CD4-positive, alpha-beta T cell (primary cell): ENCODE data around the gene AFAP1. TPM values are rescaled to one million over a fixed set of nuclear protein-coding genes. Genes with fewer than 3 reads are reported as not detected.

Source experiments
- ATAC-seq: fragments of 200-7000 bp; cut with Tn5 transposase; one replicate; pipeline ENCODE4 v1.10.0; 2022; ENCODE audit warnings: mild to moderate bottlenecking; ENCODE audit not compliant: poor library complexity
- CTCF ChIA-PET: fragments of 350-600 bp; sonication (Branson Sonifier 250); formaldehyde crosslinking; loops from one replicate; lab custom pipeline; 2021; ENCODE audit warnings: antibody characterized with exemption, inconsistent platforms; lab: Charles Lee
- POLR2A ChIA-PET: fragments of 350-600 bp; sonication (Branson Sonifier 250); formaldehyde crosslinking; loops from one replicate; lab custom pipeline; 2021; ENCODE audit warnings: antibody characterized with exemption, inconsistent platforms; lab: Charles Lee
- DNase-seq, 14 experiments: peaks; one replicate each; pipeline ENCODE4 v3.0.0-alpha.2; 2013 to 2020; ENCODE audit warnings: mixed read lengths in 2 of 14
- H3K27ac ChIP-seq, 2 donors: one replicate each; pipeline versions ENCODE4 v1.5.1 to v1.7.0; 2013; ENCODE audit warnings: low read length in 2 of 2, low read depth in 1 of 2, mild to moderate bottlenecking in 1 of 2
- H3K27me3 ChIP-seq, 2 experiments: 1 replicate in 1 of 2; 2 replicates in 1 of 2; pipeline versions ENCODE4 v1.6.1 to v1.7.0; 2013; ENCODE audit warnings: low read length in 2 of 2, control low read depth in 1 of 2, mild to moderate bottlenecking in 1 of 2, moderate library complexity in 1 of 2; ENCODE audit not compliant: insufficient read depth in 2 of 2, control insufficient read depth in 1 of 2
- H3K36me3 ChIP-seq: one replicate; pipeline ENCODE4 v1.6.1; 2013; ENCODE audit warnings: low read length, control low read depth; ENCODE audit not compliant: insufficient read depth
- H3K4me1 ChIP-seq: one replicate; pipeline ENCODE4 v1.6.1; 2013; ENCODE audit warnings: low read length, control low read depth; ENCODE audit not compliant: insufficient read depth
- H3K4me3 ChIP-seq: one replicate; pipeline ENCODE4 v1.5.1; 2013; ENCODE audit warnings: mild to moderate bottlenecking, low read length, moderate library complexity
- H3K9me3 ChIP-seq, 2 experiments: 1 replicate in 1 of 2; 2 replicates in 1 of 2; pipeline versions ENCODE4 v1.6.1 to v1.7.0; 2013; ENCODE audit warnings: low read length in 2 of 2, mild to moderate bottlenecking in 2 of 2, control low read depth in 1 of 2, moderate library complexity in 1 of 2; ENCODE audit not compliant: control insufficient read depth in 1 of 2, insufficient read depth in 1 of 2
- H3K27ac Mint-ChIP-seq: one replicate; pipeline ENCODE4 v1.8.0; 2020; ENCODE audit warnings: mixed read lengths
- H3K27me3 Mint-ChIP-seq: one replicate; pipeline ENCODE4 v1.8.0; 2021; ENCODE audit warnings: mixed read lengths
- H3K36me3 Mint-ChIP-seq: one replicate; pipeline ENCODE4 v1.8.0; 2021; ENCODE audit warnings: low read depth, mixed read lengths
- H3K4me1 Mint-ChIP-seq: one replicate; pipeline ENCODE4 v1.8.0; 2021; ENCODE audit warnings: low read depth, mixed read lengths
- H3K4me3 Mint-ChIP-seq: one replicate; pipeline ENCODE4 v1.8.0; 2020; ENCODE audit warnings: mild to moderate bottlenecking, mixed read lengths
- H3K9me3 Mint-ChIP-seq: one replicate; pipeline ENCODE4 v1.8.0; 2020; ENCODE audit warnings: mixed read lengths
- intact Hi-C, 2 experiments: fragments of 100-400 bp; cut with DNase I in 1 of 2; cut with micrococcal nuclease in 1 of 2; formaldehyde crosslinking; loops; one replicate each; pipeline versions ENCODE4 v1.15.1 to v1.9.0; 2023 to 2025; cut with DNase I, micrococcal nuclease
- total RNA-seq, 174 experiments: library from RNA in 2 of 174; stranded (reverse) in 2 of 174; gene quantifications; one replicate each; pipeline ENCODE4 v1.2.3 and lab custom pipeline; 2021 to 2026
- TF ChIP-seq, protein P1 (sequence below): fragments of 200-600 bp; IDR thresholded peaks from one replicate; pipeline ENCODE4 v1.8.0; 2022; ENCODE audit warnings: antibody characterized with exemption, mild to moderate bottlenecking

The AFAP1 gene
- total RNA-seq, 2 experiments from 2014 or later = 9.8 to 10.9 TPM

DNA sequence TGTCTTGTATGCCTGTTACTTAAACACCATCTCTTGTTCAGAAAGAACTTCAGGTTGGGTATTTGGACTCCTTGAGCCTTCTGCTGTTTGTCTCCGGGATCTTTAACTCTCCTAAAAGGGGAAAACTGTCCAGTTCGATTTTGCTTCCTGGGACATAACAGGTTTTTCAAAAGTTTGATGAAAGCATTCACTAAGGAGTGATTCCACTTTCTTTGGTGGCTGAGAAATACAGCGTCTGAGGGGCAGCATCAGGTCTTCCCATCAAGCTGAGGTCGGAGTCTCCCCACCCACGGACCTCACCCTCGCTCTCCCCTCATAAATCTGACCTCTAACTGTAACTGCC, 1.4 kb downstream of the AFAP1 start:
- H3K4me1 Mint-ChIP-seq = peaks cover 50% of the 10 kb centered on the region
- no peaks in the 10 kb centered on the region for H3K9me3 ChIP-seq
- H3K27me3 ChIP-seq = no peaks in the 10 kb centered on the region
- no peak overlapping the region for H3K27ac ChIP-seq
- H3K36me3 Mint-ChIP-seq = peaks cover 10% of the 10 kb centered on the region
- DNase-seq (no peak), ATAC-seq (no peak)
- POLR2A ChIA-PET = interaction anchor here (0.9 to 3.3 kb wide), 6 partner anchors 10 to 73 kb away, joined by 3 to 39 read pairs (median 10); no protein-coding TSS in a partner anchor
- intact Hi-C loops = loop anchor here (2.0 to 10.0 kb wide), 9 partner anchors 33 to 1363 kb away; partner anchors contain the start of genes ABLIM2 (in 1 of the 2), KIAA0232 (in 1 of the 2) and MAN2B2 (in 1 of the 2)
- H3K4me3 Mint-ChIP-seq = peak overlapping the region; percentile 90
- peaks cover 19% of the 10 kb centered on the region for H3K4me1 ChIP-seq
- peak overlapping the region; percentile 76 for H3K27ac Mint-ChIP-seq
- peak overlapping the region; percentile 75 for H3K4me3 ChIP-seq
- H3K27me3 Mint-ChIP-seq = peaks cover 16% of the 10 kb centered on the region
- TF ChIP-seq, protein P1, sequence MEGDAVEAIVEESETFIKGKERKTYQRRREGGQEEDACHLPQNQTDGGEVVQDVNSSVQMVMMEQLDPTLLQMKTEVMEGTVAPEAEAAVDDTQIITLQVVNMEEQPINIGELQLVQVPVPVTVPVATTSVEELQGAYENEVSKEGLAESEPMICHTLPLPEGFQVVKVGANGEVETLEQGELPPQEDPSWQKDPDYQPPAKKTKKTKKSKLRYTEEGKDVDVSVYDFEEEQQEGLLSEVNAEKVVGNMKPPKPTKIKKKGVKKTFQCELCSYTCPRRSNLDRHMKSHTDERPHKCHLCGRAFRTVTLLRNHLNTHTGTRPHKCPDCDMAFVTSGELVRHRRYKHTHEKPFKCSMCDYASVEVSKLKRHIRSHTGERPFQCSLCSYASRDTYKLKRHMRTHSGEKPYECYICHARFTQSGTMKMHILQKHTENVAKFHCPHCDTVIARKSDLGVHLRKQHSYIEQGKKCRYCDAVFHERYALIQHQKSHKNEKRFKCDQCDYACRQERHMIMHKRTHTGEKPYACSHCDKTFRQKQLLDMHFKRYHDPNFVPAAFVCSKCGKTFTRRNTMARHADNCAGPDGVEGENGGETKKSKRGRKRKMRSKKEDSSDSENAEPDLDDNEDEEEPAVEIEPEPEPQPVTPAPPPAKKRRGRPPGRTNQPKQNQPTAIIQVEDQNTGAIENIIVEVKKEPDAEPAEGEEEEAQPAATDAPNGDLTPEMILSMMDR = no peak
- no peaks in the 10 kb centered on the region for H3K36me3 ChIP-seq
- no peaks in the 10 kb centered on the region for H3K9me3 Mint-ChIP-seq
- CTCF ChIA-PET = interaction anchor here (1.2 to 2.6 kb wide), 3 partner anchors 94 to 177 kb away, joined by 3 to 7 read pairs (median 4); no protein-coding TSS in a partner anchor

DNA sequence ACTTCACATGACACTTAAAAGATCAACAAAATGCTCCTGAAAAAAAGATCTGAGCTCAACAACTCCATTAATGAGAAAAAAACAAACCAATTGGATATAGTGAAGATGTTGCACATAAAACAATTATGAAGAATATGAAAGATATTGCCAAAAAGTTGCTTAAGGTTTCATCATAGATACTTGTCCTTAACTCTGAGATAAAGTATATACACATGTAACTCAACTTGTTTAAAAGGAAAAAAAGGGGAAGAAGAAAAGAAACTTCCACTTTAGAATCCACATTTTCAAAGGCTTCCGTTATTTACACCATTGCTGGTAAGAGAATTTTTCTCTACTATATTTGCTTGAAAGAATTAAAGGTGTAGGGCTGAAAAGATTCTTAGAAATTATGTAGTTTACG, 2.7 kb downstream of the AFAP1 start:
- H3K4me3 Mint-ChIP-seq = peak overlapping the region; percentile 90
- TF ChIP-seq, protein P1 = no peak
- H3K9me3 Mint-ChIP-seq = no peaks in the 10 kb centered on the region
- no peak overlapping the region for H3K27ac ChIP-seq
- intact Hi-C loops = loop anchor here (5.0 to 10.0 kb wide), 7 partner anchors 48 to 1362 kb away; partner anchors contain the start of genes ABLIM2 (in 1 of the 2), KIAA0232 (in 1 of the 2) and MAN2B2 (in 1 of the 2)
- peaks cover 50% of the 10 kb centered on the region for H3K4me1 Mint-ChIP-seq
- POLR2A ChIA-PET = interaction anchor here (0.7 to 3.3 kb wide), 3 partner anchors 11 to 72 kb away, joined by 3 to 39 read pairs (median 6); no protein-coding TSS in a partner anchor
- ATAC-seq = no peak
- H3K27ac Mint-ChIP-seq = peak overlapping the region; percentile 76
- H3K36me3 Mint-ChIP-seq = peaks cover 10% of the 10 kb centered on the region
- CTCF ChIA-PET = interaction anchor here (1.5 to 2.6 kb wide), 2 partner anchors 10 to 93 kb away, joined by 3 to 7 read pairs; no protein-coding TSS in a partner anchor
- H3K4me1 ChIP-seq = peaks cover 19% of the 10 kb centered on the region
- no peak overlapping the region for H3K4me3 ChIP-seq
- H3K27me3 Mint-ChIP-seq = peaks cover 16% of the 10 kb centered on the region
- DNase-seq = no peak
- H3K36me3 ChIP-seq = no peaks in the 10 kb centered on the region
- H3K27me3 ChIP-seq = no peaks in the 10 kb centered on the region
- no peaks in the 10 kb centered on the region for H3K9me3 ChIP-seq

DNA sequence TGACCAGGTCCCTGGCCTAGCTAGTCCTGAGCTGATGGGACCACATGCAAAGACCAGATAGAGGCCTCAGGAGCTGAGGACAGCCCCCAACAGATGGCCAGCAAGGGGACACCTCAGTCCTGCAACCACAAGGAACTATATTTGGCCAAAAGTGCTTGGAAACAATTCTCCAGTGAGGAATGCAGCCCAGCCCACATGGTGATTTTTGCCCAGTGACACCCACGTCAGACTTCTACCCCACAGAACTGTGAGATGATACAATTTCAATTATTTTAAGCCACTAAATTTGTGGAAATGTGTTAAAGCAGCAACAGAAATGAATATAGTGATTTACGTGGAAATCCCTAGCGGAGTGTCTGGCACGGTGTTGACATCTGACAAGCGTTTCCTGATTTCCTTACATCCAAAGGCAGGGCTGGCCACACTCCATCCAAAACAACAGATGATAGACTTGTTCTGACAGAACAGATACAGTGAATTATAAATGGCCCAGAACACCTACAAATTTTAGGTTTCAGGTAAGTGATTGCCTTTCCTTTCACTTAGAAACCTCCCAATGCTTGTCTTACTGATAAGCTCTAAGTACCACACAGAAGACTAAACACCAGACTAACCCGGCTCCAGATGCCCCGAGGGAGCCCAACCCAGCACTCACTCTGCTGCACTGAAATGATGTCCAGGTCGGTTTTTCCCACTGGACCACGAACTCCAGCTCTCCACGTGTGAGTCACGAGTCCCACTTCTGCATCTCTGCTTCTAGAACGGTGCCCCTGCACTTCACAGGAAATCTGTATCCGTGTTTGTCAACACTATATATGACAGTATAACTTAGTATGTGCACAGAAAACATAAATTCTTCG, 5.8 kb downstream of the AFAP1 start:
- ChIA-PET CTCF (no interaction called here), POLR2A (no interaction called here)
- Mint-ChIP-seq H3K27me3 (peaks cover 16% of the 10 kb centered on the region), H3K36me3 (peaks cover 10% of the 10 kb centered on the region), H3K27ac (no peak overlapping the region), H3K4me1 (peaks cover 51% of the 10 kb centered on the region), H3K9me3 (no peaks in the 10 kb centered on the region), H3K4me3 (no peak overlapping the region)
- DNase-seq = no peak
- no peak overlapping the region for H3K4me3 ChIP-seq
- no peaks in the 10 kb centered on the region for H3K9me3 ChIP-seq
- intact Hi-C loops = loop anchor here (10.0 kb wide), 3 partner anchors 51 to 1359 kb away; partner anchors contain the start of gene MAN2B2 (in 1 of the 2)
- no peaks in the 10 kb centered on the region for H3K36me3 ChIP-seq
- no peak for ATAC-seq
- no peak overlapping the region for H3K27ac ChIP-seq
- H3K27me3 ChIP-seq = no peaks in the 10 kb centered on the region
- H3K4me1 ChIP-seq = peaks cover 16% of the 10 kb centered on the region
- TF ChIP-seq, protein P1 = no peak
